ENCODE data around the gene MORN3.
"Not testable (repeated sequence)": the region's sequence is repeated elsewhere in the genome, so short reads cannot be mapped to it uniquely, and the experiment has no call there.

MORN3 gene, protein sequence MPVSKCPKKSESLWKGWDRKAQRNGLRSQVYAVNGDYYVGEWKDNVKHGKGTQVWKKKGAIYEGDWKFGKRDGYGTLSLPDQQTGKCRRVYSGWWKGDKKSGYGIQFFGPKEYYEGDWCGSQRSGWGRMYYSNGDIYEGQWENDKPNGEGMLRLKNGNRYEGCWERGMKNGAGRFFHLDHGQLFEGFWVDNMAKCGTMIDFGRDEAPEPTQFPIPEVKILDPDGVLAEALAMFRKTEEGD

DNA sequence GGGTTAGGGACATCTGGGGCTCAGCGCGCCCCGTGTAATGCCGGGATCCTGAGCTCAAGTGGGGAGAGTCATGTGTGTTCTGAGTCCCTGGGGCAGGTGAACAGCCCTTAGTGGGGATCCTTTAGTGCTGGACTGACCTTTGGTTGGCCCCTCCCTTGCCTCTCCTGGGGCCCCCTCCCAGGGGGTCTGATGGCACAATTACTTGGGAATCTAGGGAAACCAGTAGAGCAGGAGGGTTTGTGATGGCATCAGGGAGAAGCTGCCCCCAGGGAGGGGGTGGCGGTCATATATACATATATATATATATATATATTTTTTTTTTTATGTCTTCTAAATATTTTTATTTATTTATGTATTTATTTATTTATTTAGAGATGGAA is at the start of gene MORN3:
MORN3 (minus strand) TSS at position 134 of the 380 bp plus-strand sequence. CDS start 171 bp downstream, outside the sequence.
- no peak for DNase-seq

DNA sequence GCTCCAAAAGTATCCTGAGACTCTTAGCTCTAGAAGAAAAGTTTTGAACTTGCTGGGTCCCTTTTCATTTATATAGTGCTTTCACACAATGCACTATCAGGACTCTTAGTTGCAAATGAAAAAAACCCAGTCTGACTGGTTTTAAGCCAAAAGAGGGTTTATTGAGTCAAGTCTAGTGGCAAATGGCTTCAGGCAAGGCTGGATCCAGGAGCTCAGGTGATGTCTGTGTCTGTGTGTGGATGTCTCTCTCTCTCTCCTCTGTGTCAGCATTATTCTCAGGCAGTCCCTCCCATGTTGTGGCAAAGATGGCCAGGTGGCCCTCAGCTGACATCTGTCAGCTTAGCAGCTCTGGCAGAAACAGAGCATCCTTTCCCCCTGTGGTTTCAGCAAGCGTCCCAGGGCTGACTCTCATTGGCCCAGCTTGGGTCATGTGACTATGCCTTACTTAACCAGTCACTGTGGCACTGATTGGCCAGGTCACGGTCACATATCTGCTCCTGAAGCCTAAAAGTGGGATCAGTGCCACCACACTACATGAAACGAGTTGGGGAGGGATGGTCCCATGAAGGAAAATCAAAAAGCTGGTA is 49.3 kb upstream of the MORN3 start:
- DNase-seq = no peak

DNA sequence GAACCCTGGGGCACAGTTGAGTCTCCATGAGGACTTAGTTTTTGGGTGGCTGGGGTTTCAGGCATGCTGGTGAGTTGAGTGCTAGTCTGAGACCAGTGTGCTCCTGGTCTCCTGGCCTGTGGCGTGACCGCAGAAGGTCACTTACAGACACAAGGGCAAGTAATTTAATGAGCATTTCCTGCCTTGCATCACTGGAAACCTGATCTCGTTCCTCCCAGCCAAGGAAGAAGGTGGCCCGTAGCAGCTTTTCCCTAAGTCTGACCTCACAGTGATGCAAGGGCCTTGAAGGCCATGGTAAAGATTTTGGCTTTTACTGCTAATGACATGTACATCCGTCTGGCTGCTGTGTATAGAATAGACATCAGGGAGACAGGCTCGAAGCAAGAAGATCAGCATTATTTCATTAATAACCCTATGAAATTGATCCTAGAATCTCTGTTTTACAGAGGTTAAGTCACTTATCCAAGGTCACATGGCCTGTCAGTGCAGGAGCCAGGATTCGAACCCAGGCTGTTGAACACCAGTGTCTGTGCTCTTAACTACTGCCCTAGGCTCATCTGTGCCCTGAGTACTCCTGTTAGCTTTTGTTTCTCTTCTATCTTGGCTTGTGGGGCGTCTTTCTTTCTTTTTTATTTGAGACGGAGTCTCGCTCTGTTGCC is 47.7 kb upstream of the MORN3 start:
- DNase-seq = no peak

DNA sequence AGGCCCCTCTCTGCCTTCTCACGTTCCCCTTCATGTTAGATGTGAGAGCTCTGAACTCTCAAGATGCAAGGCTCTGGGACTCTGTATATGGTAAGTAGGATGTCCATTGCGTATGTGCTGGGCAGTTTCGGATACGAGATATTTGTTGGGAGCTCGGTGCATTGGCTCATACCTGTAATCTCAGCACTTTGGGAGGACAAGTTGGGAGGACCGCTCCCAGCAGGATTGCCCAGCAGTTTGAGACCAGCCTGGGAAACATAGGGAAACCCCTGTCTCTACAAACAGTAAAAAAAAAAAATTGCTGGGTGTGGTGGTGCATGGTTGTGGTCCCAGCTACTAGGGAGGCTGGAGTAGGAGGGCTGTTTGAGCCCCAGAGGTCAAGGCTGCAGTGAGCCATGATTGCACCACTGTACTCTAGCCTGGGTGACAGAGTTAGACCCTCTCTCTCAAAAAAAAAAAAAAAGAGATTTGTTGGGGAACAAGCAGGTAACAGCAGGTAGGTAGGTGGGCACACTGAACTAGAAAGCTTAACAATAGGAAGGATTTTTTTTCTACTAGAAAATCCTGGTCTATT is 46.5 kb upstream of the MORN3 start:
- DNase-seq = no peak

DNA sequence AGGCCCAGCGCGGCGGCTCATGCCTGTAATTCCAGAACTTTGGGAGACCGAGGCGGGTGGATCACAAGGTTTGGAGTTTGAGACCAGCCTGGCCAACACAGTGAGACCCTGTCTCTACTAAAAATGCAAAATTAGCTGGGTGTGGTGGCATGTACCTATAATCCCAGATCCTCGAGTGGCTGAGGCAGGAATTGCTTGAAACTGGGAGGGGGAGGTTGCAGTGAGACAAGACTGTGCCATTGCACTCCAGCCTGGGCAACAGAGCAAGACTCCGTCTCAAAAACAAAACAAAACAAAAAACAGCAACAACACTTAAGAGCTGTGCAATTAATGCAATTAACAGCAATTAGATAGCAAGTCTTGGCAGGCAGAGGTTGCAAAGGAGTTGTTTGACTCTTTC is 45.6 kb upstream of the MORN3 start:
- not testable (repeated sequence) for DNase-seq

GRCh38 chr12:121713793-121714192 is 44.3 kb upstream of the MORN3 start:
- DNase-seq = no peak

DNA sequence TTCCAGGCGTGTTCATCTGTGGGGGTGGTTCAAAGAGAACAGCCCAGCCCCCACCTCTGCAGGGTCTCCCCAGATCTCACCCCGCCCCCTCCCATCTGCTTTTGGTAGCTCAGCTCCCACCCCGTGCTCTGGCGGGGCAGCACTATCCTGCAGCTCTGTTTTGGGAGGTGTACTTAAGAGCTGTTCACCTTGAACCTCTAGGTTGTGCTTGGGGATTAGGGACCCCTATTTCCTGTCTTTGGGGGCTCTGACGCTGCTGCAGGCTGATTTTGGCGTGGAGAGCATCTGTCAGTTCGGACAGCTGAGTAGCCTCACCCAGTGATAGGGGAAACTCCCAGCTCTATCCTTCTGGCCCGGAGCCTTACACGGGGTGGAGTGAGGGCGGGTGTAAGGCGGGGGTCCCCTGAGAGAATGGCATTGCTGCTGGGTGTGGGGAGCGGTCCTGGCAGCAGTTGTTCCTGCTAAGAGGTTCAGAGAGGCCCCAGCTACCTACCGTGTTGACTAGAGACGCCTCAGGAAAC is 43.9 kb upstream of the MORN3 start:
- DNase-seq = no peak

DNA sequence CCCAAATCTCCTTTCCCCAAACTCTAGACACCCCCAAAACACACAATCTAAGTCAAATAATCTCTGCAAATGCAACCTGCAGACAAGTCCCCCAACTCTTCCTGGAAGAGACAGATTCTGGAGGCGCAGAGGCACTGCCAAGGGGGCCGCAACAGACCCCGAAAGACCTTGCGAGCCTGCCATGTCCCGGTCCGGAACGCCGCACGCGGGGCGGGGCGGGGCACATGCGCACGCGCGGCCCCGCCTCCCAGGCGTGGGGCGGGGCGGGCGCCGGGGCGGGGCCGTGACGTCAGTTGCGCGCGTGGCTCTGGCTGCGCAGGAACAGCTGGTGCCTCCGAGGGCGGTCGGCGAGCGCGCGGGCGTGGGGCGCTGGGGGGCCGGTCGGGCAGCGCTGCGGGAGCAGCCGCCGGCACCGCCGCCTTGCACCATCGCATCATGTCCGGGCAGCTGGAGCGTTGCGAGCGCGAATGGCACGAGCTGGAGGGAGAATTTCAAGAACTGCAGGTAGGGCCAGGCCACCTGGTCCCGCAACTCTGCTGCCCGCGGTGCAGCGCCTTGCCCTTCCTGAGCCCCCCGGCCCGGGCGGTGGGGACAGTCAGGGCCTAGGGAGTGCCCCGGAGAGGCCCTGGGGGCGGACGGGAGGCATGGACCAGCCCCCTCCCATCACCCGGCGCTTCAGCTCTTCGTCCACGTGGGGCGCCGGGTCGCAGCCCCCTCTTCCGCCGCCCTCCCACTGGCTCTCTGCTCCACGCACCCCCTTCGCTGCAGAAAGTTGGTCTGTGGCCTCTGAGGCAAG is 43.2 kb upstream of the MORN3 start, which contains the start of gene TMEM120B:
TMEM120B (plus strand) TSS at position 292 of the 796 bp plus-strand sequence; CDS start at position 436, 144 bp downstream.
- peak; percentile 41 for DNase-seq

- DNase-seq = no peak
Measured at GRCh38 chr12:121712190-121712460, 42.7 kb upstream of the MORN3 start.

GRCh38 chr12:121711361-121712189 is 42.1 kb upstream of the MORN3 start:
- DNase-seq = no peak

DNA sequence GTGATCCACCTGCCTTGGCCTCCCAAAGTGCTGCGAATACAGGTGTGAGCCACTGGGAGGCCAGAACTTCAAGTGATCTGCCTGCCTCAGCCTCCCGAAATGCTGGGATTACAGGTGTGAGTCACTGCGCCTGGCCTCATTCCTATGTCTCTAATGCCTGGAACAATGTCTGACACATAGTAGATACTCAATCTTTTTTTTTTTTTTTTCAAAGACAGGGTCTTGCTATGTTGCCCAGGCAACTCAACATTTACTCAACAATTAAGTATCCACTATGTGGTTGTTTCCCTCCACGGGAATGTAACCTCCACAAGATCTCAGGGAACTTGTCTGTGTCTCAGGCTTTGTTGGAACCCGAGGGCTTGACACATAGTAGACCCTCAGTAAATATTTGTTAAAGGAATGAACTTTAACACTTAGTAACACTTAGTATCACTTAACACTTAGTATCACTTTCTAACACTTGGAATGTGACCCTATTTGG is 40.1 kb upstream of the MORN3 start:
- no peak for DNase-seq

- not testable (repeated sequence) for DNase-seq
Measured at GRCh38 chr12:121709064-121709424, 39.6 kb upstream of the MORN3 start.

GRCh38 chr12:121708313-121709063 is 39.0 kb upstream of the MORN3 start:
- no peak for DNase-seq

GRCh38 chr12:121705514-121705913 is 36.1 kb upstream of the MORN3 start:
- no peak for DNase-seq

DNA sequence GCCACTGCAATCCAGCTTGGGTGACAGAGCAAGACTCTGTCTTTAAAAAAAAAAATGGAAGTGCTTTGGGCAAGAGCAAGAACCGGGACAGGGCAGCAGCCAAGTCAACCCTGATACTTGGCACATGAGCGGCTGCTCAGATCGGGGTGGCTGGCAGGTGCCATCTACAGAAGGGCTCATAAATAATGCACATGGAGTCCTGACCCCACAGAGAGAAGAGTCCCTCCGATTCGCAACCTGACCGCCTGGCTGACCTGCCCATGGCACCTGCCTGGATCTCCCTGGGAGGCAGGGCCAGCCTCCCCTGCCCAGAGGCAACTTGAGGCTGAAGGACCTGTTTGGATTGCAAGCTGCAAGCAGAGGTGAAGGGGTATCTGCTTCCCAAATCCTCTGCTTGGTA is 33.5 kb upstream of the MORN3 start:
- DNase-seq = no peak

- DNase-seq = no peak
Measured at GRCh38 chr12:121701667-121702277, 32.3 kb upstream of the MORN3 start.

DNA sequence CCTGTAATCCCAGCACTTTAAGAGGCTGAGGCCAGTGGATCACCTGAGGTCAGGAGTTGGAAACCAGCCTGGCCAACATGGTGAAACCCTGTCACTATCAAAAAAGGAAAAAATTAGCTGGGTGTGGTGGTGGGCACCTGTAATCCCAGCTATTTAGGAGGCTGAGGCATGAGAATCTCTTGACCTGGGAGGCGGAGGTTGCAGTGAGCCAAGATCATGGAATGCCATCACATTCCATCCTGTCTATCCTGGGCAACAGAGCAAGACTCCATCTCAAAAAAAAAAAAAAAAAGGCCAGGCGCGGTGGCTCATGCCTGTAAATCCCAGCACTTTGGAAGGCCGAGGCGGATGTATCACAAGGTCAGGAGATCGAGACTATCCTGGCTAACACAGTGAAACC is 28.4 kb upstream of the MORN3 start:
- DNase-seq = not testable (repeated sequence)

DNA sequence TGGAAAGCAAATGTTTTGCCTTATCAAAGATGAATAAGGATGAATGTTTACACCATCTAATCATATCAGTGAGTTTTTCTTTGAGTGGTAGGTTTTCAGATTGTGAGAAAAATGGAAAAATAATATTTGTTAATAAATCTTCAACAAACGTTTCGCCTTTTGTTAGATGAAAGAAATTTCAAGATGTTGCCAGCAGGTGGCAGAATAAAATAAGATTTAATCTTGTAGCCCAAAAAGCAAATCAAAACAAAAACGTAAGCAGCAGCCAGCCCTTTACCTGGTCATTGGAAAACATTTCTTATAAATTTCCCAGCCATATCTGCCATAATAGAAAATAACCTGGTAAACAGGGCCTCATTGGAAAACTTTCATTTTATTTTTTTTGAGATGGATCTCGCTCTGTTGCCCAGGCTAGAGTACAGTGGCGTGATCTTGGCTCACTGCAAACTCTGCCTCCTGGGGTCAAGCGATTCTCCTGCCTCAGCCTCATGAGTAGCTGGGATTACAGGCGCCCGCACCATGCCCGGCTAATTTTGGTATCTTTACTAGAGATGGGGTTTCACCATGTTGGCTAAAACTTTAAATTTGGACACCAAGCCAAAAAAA is 27.7 kb upstream of the MORN3 start:
- DNase-seq = peak; percentile 44

DNA sequence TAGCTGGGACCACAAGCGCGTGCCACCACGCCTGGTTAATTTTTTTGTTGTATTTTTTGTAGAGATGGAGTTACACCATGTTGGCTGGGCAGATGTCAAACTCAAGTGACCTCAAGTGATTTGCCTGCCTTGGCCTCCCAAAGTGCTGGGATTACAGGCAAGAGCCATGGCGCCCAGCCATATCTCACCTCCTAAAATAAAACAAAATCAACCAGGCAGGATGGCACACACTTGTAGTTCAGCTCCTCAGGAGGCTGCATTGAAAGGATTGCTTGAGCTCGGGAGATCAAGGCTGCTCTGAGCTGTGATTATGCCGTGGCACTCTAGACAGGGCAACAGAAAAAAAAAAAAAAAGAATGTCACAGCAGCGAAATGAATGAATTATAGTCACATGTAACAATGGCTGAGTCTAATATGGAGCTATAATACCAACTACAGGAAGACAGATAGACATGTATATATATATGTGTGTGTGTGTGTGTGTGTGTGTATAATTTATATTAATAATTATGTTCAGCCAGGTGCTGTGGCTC is 23.8 kb upstream of the MORN3 start:
- no peak for DNase-seq

DNA sequence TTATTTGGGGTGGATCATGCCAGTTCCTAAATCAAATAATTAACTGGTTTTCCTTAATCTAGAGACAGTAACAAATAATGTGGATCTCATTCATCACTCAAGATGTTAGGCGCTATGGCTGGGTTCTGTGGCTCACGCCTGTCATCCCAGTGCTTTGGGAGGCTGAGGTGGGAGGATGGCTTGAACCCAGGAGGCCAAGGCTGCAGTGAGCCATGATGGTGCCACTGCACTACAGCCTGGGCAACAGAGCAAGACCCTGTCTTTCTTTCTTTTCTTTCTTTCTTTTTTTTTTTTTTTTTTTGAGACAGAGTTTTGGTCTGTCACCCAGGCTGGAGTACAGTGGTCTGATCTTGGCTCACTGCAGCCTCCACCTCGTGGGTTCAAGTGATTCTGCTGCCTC is 23.3 kb upstream of the MORN3 start:
- not testable (repeated sequence) for DNase-seq
